Measurements from ENCODE around the gene PUM1. TPM values are rescaled to one million over a fixed set of nuclear protein-coding genes. Genes with fewer than 3 reads are reported as not detected.

The PUM1 gene
- total RNA-seq, 1 experiment from 2014 or later, result 109 TPM

DNA sequence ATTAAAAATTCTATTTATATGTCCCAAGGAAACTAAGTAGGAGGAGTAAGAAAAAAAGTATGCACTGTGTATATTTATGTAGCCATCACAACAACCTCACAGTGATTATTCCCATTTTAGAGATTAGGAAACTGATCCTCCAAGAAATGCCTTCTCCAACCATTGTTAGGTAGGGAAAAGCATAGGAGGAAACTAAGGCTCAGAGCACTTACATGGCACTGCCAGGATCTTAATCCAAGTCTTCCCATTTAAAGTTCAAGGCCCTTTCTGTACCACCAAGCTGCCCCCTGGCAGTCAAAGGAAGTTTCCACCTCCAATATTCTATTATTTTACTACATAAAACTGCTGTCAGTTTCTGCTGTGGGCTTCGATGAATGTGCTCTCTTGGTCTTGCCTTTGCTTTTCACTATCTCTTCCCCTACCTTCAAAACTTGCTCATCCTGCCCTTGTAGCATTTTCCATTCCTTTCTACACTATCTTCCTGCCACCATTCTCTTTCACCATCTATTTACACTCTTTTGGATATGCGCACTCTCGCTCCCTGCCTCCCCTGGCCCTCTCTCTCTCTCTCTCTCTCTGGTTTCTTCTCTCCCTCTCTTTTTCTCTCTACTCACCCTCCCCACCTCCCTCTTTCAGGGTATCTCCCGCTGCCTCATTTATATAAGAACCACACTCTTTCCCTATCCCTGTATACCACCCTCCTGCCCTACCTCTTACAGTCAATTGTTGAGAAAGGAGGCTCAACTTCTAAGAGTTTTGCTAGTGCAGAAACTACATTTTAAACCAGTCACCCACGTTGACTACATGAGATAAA is 34.0 kb downstream of the PUM1 start:
- Histone ChIP-seq H3K27ac (ENCODE audit: low read length) (no peak overlapping the region), H3K27me3 (ENCODE audit: control insufficient read depth, insufficient read depth, low read length) (no peaks in the 10 kb centered on the region), H3K36me3 (ENCODE audit: control insufficient read depth, insufficient read depth, low read length) (peaks cover 12% of the 10 kb centered on the region; the same call in 1 of the 2 replicates), H3K4me3 (ENCODE audit: low read depth in 2 of 2, low read length in 2 of 2) (no peak overlapping the region), H3K4me1 (ENCODE audit: control insufficient read depth, insufficient read depth, low read length) (no peaks in the 10 kb centered on the region), H3K9me3 (ENCODE audit: control insufficient read depth, insufficient read depth, low read depth, low read length) (no peaks in the 10 kb centered on the region)
- no peak for DNase-seq (ENCODE audit: low read depth, low spot score)
- intact Hi-C loops (cut with micrococcal nuclease; ENCODE audit: unreplicated experiment), result no loop called here
- in situ Hi-C loops (cut with HindIII; ENCODE audit: low pct_unique_long_range_greater_than_20kb, low sequenced_read_pairs), result no loop called here
- no peak for ATAC-seq
- TSS peak; percentile 11 for BruUV-seq (replicated peaks)
- CTCF ChIA-PET, result no interaction called here
- POLR2A ChIA-PET, result no interaction called here
- TF ChIP-seq POLR2AphosphoS5 (IDR thresholded peaks at IDR 0.05; ENCODE audit: low read depth, low read length) (no peak), TCF7L2 (IDR thresholded peaks at IDR 0.05; ENCODE audit: low read depth, low read length) (no peak), SIN3A (IDR thresholded peaks at IDR 0.05; ENCODE audit: borderline replicate concordance, insufficient read depth, low read depth, low read length) (no peak)
- TF ChIP-seq, protein P1, sequence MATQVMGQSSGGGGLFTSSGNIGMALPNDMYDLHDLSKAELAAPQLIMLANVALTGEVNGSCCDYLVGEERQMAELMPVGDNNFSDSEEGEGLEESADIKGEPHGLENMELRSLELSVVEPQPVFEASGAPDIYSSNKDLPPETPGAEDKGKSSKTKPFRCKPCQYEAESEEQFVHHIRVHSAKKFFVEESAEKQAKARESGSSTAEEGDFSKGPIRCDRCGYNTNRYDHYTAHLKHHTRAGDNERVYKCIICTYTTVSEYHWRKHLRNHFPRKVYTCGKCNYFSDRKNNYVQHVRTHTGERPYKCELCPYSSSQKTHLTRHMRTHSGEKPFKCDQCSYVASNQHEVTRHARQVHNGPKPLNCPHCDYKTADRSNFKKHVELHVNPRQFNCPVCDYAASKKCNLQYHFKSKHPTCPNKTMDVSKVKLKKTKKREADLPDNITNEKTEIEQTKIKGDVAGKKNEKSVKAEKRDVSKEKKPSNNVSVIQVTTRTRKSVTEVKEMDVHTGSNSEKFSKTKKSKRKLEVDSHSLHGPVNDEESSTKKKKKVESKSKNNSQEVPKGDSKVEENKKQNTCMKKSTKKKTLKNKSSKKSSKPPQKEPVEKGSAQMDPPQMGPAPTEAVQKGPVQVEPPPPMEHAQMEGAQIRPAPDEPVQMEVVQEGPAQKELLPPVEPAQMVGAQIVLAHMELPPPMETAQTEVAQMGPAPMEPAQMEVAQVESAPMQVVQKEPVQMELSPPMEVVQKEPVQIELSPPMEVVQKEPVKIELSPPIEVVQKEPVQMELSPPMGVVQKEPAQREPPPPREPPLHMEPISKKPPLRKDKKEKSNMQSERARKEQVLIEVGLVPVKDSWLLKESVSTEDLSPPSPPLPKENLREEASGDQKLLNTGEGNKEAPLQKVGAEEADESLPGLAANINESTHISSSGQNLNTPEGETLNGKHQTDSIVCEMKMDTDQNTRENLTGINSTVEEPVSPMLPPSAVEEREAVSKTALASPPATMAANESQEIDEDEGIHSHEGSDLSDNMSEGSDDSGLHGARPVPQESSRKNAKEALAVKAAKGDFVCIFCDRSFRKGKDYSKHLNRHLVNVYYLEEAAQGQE (IDR thresholded peaks at IDR 0.05; ENCODE audit: insufficient read depth in 1 of 2, low read depth in 2 of 2, low read length in 1 of 2), result no peak
- TF ChIP-seq, protein P2, sequence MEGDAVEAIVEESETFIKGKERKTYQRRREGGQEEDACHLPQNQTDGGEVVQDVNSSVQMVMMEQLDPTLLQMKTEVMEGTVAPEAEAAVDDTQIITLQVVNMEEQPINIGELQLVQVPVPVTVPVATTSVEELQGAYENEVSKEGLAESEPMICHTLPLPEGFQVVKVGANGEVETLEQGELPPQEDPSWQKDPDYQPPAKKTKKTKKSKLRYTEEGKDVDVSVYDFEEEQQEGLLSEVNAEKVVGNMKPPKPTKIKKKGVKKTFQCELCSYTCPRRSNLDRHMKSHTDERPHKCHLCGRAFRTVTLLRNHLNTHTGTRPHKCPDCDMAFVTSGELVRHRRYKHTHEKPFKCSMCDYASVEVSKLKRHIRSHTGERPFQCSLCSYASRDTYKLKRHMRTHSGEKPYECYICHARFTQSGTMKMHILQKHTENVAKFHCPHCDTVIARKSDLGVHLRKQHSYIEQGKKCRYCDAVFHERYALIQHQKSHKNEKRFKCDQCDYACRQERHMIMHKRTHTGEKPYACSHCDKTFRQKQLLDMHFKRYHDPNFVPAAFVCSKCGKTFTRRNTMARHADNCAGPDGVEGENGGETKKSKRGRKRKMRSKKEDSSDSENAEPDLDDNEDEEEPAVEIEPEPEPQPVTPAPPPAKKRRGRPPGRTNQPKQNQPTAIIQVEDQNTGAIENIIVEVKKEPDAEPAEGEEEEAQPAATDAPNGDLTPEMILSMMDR (IDR thresholded peaks at IDR 0.05), result no peak

- Histone ChIP-seq H3K27me3 (ENCODE audit: control insufficient read depth, insufficient read depth, low read length) (no peaks in the 10 kb centered on the region), H3K36me3 (ENCODE audit: control insufficient read depth, insufficient read depth, low read length) (peaks cover 16% of the 10 kb centered on the region; the same call in 1 of the 2 replicates), H3K4me3 (ENCODE audit: low read depth in 2 of 2, low read length in 2 of 2) (no peak overlapping the region), H3K27ac (ENCODE audit: low read length) (no peak overlapping the region), H3K4me1 (ENCODE audit: control insufficient read depth, insufficient read depth, low read length) (no peaks in the 10 kb centered on the region), H3K9me3 (ENCODE audit: control insufficient read depth, insufficient read depth, low read depth, low read length) (no peaks in the 10 kb centered on the region)
- TF ChIP-seq, protein P1 (IDR thresholded peaks at IDR 0.05; ENCODE audit: insufficient read depth in 1 of 2, low read depth in 2 of 2, low read length in 1 of 2), result no peak
- no peak for TF ChIP-seq SIN3A (IDR thresholded peaks at IDR 0.05; ENCODE audit: borderline replicate concordance, insufficient read depth, low read depth, low read length)
- TF ChIP-seq POLR2AphosphoS5 (IDR thresholded peaks at IDR 0.05; ENCODE audit: low read depth, low read length), result no peak
- TF ChIP-seq TCF7L2 (IDR thresholded peaks at IDR 0.05; ENCODE audit: low read depth, low read length), result no peak
- TF ChIP-seq, protein P2 (IDR thresholded peaks at IDR 0.05), result no peak
- in situ Hi-C loops (cut with HindIII; ENCODE audit: low pct_unique_long_range_greater_than_20kb, low sequenced_read_pairs) (no loop called here), intact Hi-C loops (cut with micrococcal nuclease; ENCODE audit: unreplicated experiment) (no loop called here)
- ATAC-seq (no peak), DNase-seq (ENCODE audit: low read depth, low spot score) (no peak)
- CTCF ChIA-PET, result no interaction called here
- no TSS peak for BruUV-seq (replicated peaks)
- POLR2A ChIA-PET, result no interaction called here
These were observed 36.5 kb downstream of the PUM1 start for GRCh38 chr1:31029026-31029425.

Data from Panc1 (cell line).